Lung (tissue), 12 donors: ENCODE measurements around the gene HPS6. TPM values are rescaled to one million over a fixed set of nuclear protein-coding genes. Genes with fewer than 3 reads are reported as not detected.
"Not testable (repeated sequence)": the region's sequence is repeated elsewhere in the genome, so short reads cannot be mapped to it uniquely, and the experiment has no call there.

ENCODE experiments used
- ATAC-seq: fragments of 200-7000 bp; cut with Tn5 transposase; one replicate; pipeline ENCODE4 v1.9.1; 2020; ENCODE audit warnings: moderate number of reproducible peaks; ENCODE audit not compliant: insufficient read depth, low FRiP score
- DNase-seq, 3 donors: peaks; one replicate each; pipeline ENCODE4 v3.0.0-alpha.2; 2013 to 2017
- H3K27ac ChIP-seq, 2 donors: one replicate each; pipeline ENCODE4 v1.5.1; 2013; ENCODE audit warnings: mild to moderate bottlenecking in 2 of 2, moderate library complexity in 2 of 2, control low read depth in 1 of 2, inconsistent platforms in 1 of 2, low read depth in 1 of 2, low read length in 1 of 2
- H3K27me3 ChIP-seq, 3 donors: one replicate each; pipeline ENCODE4 v1.5.1; 2013; ENCODE audit warnings: low read length in 2 of 3; ENCODE audit not compliant: control insufficient read depth in 3 of 3, insufficient read depth in 3 of 3
- H3K36me3 ChIP-seq, 4 donors: one replicate each; pipeline ENCODE4 v1.5.1; 2013; ENCODE audit warnings: low read length in 4 of 4, mild to moderate bottlenecking in 1 of 4, moderate library complexity in 1 of 4; ENCODE audit not compliant: control insufficient read depth in 4 of 4, insufficient read depth in 4 of 4
- H3K4me1 ChIP-seq, 5 donors: one replicate each; pipeline ENCODE4 v1.5.1; 2013; ENCODE audit warnings: low read length in 5 of 5, mild to moderate bottlenecking in 2 of 5, moderate library complexity in 1 of 5; ENCODE audit not compliant: control insufficient read depth in 5 of 5, insufficient read depth in 5 of 5
- H3K4me3 ChIP-seq: one replicate; pipeline ENCODE4 v1.5.1; 2013; ENCODE audit warnings: mild to moderate bottlenecking, control low read depth, moderate library complexity
- H3K9ac ChIP-seq, 2 donors: one replicate each; pipeline ENCODE4 v1.5.1; 2013; ENCODE audit warnings: low read length in 2 of 2, control low read depth in 1 of 2; ENCODE audit not compliant: insufficient read depth in 1 of 2
- H3K9me3 ChIP-seq, 4 donors: one replicate each; pipeline ENCODE4 v1.5.1; 2013; ENCODE audit warnings: low read length in 3 of 4, mild to moderate bottlenecking in 1 of 4, moderate library complexity in 1 of 4; ENCODE audit not compliant: control insufficient read depth in 4 of 4, insufficient read depth in 3 of 4
- WGBS, 2 donors: extraction: QIAGEN DNeasy Blood & Tissue Kit; methylation state at CpG; one replicate each; pipeline ENCODE4 v1.1.7; 2013; 5-methylcytosine and 5-hydroxymethylcytosine counted together
- polyA plus RNA-seq, 2 donors: library from polyadenylated mRNA; stranded (reverse); fragments of 200-250 nt; gene quantifications; one replicate each; pipeline ENCODE4 v1.2.1, GENCODE V29; 2013
- total RNA-seq, 2 donors: library from RNA; depleted of rRNA in 1 of 2; stranded (reverse); fragments of >200 nt in 1 of 2; gene quantifications; one replicate each; pipeline ENCODE4 v1.2.1, GENCODE V29; 2014 to 2021
- TF ChIP-seq, protein P1 (sequence below): IDR thresholded peaks from 2 replicates; pipeline ENCODE4 v1.5.1; 2012; ENCODE audit warnings: mild to moderate bottlenecking; ENCODE audit errors: control extremely low read depth, extremely low read depth
- donor health status: control.
- donor health status: control.
- donor health status: Bipolar disorder and iron deficiency.
- donor health status: healthy.
- donor health status: DM: yes; HTN: yes; CAD: no.

The HPS6 gene
- total and polyA plus RNA-seq, 4 donors = 10.8 to 28.2 (median 16.3) TPM

DNA sequence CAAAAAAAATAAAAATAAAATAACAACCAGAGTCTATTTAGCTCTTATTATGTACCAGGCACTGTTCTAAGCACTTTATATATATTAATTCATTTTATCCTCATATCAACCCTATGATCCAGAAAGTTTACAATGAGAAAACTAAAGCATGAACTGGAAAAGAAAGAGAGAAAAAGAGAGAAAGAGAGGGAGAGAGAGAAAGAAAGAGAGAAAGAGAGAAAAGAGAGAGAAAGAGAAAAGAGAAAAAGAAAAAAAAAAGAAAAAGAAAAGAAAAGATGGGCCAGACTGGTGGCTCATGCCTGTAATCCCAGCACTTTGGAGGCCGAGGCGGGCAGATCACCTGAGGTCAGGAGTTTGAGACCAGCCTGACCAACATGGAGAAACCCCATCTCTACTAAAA lies 19.1 kb upstream of the HPS6 start:
- Histone ChIP-seq H3K36me3 (no peaks in the 10 kb centered on the region), H3K9ac (no peak overlapping the region), H3K4me3 (no peak overlapping the region), H3K27ac (no peak overlapping the region), H3K9me3 (no peaks in the 10 kb centered on the region), H3K4me1 (peaks cover 0 to 11% (median 0%) of the 10 kb centered on the region in 5 donors), H3K27me3 (no peaks in the 10 kb centered on the region)
- DNase-seq (no peak), ATAC-seq (no peak)
- 95 to 97% methylated on average over 2 of the region's 2 CpGs for WGBS, 2 donors
- TF ChIP-seq, protein P1, sequence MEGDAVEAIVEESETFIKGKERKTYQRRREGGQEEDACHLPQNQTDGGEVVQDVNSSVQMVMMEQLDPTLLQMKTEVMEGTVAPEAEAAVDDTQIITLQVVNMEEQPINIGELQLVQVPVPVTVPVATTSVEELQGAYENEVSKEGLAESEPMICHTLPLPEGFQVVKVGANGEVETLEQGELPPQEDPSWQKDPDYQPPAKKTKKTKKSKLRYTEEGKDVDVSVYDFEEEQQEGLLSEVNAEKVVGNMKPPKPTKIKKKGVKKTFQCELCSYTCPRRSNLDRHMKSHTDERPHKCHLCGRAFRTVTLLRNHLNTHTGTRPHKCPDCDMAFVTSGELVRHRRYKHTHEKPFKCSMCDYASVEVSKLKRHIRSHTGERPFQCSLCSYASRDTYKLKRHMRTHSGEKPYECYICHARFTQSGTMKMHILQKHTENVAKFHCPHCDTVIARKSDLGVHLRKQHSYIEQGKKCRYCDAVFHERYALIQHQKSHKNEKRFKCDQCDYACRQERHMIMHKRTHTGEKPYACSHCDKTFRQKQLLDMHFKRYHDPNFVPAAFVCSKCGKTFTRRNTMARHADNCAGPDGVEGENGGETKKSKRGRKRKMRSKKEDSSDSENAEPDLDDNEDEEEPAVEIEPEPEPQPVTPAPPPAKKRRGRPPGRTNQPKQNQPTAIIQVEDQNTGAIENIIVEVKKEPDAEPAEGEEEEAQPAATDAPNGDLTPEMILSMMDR = no peak

- not testable (repeated sequence) for H3K36me3 ChIP-seq, H3K9me3 ChIP-seq, H3K27me3 ChIP-seq, H3K4me1 ChIP-seq
- Histone ChIP-seq H3K4me3 (peak overlapping the region; percentile 75), H3K27ac (peak overlapping the region; percentile 87 to 93), H3K9ac (peak overlapping the region; percentile 61 to 82)
- peak; percentile 46 to 66 (median 47) for DNase-seq
- WGBS, 2 donors = 67 to 68% methylated on average over 34 of the region's 34 CpGs
- peak; percentile 16 for ATAC-seq
Observed at GRCh38 chr10:102054881-102055646, 10.1 kb upstream of the HPS6 start.

- peak within 1 kb of the TSS; percentile 87 to 93 for H3K27ac ChIP-seq
- WGBS, 2 donors = 1% methylated on average over 70 to 79 of the region's 79 CpGs
- peak; percentile 96 to 98 (median 98) for DNase-seq
- H3K27me3 ChIP-seq = no peaks in the 10 kb centered on the region
- no peaks in the 10 kb centered on the region for H3K36me3 ChIP-seq
- TF ChIP-seq, protein P1 = no peak
- peak; percentile 98 for ATAC-seq
- peak within 1 kb of the TSS; percentile 75 for H3K4me3 ChIP-seq
- no peaks in the 10 kb centered on the region for H3K9me3 ChIP-seq
- peak within 1 kb of the TSS; percentile 61 to 82 for H3K9ac ChIP-seq
- H3K4me1 ChIP-seq = peaks cover 0 to 10% (median 8%) of the 10 kb centered on the region in 5 donors
Observed at GRCh38 chr10:102055647-102056419, 9.3 kb upstream of the HPS6 start, which contains the start of gene ARMH3. ARMH3 (minus strand) TSS chr10:102056173; CDS start chr10:102040114, 16,059 bp downstream.

DNA sequence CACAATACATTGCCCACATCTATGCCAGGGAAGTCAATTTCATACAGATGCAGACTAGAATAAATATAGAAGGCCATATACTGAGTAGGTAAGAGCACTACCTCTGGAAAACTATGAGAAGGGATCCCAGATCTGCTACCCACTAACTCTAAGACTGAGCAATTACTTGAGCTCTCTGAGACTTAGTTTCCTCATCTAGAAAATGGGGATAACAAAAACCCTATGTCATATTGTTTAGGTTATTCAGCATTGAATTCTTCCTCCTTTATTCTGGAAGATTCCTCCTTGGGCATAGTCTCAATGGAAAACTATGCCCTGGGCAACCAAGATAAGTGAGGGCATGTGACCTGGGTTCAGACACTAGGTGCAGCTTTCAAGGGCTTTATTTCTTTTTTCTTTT lies 5.2 kb upstream of the HPS6 start:
- H3K9ac ChIP-seq = no peak overlapping the region
- H3K27me3 ChIP-seq = no peaks in the 10 kb centered on the region
- TF ChIP-seq, protein P1 = no peak
- H3K4me1 ChIP-seq = peaks cover 0 to under 1% (median 0%) of the 10 kb centered on the region in 5 donors
- ATAC-seq (no peak), DNase-seq (no peak)
- H3K27ac ChIP-seq = no peak overlapping the region
- no peak overlapping the region for H3K4me3 ChIP-seq
- H3K36me3 ChIP-seq = no peaks in the 10 kb centered on the region
- H3K9me3 ChIP-seq = no peaks in the 10 kb centered on the region
